Peyer's patch (tissue), 4 donors: ENCODE results near the gene PDIK1L. TPM values are rescaled to one million over a fixed set of nuclear protein-coding genes. Genes with fewer than 3 reads are reported as not detected.

Experiments
- DNase-seq, 3 donors: peaks; one replicate each; pipeline ENCODE4 v3.0.0-alpha.2; 2017 to 2019
- H3K27ac ChIP-seq, 4 donors: fragments of 200-600 bp; sonication (generic); one replicate each; pipeline ENCODE4 v1.5.1; 2016 to 2019
- H3K27me3 ChIP-seq, 2 donors: fragments of 200-600 bp; sonication (generic); one replicate each; pipeline ENCODE4 v1.5.1; 2019
- H3K36me3 ChIP-seq, 3 donors: fragments of 200-600 bp; sonication (generic); one replicate each; pipeline ENCODE4 v1.5.1; 2016 to 2019
- H3K4me1 ChIP-seq, 4 donors: fragments of 200-600 bp; sonication (generic); one replicate each; pipeline ENCODE4 v1.5.1; 2016 to 2019
- H3K4me3 ChIP-seq, 4 donors: fragments of 200-600 bp; sonication (generic); 1 replicate in 3 of 4; 2 replicates in 1 of 4; pipeline ENCODE4 v1.5.1; 2016 to 2019; ENCODE audit warnings: mild to moderate bottlenecking in 1 of 4
- H3K9me3 ChIP-seq, 4 donors: fragments of 200-600 bp; sonication (generic); one replicate each; pipeline ENCODE4 v1.5.1; 2016 to 2019; ENCODE audit warnings: mild to moderate bottlenecking in 1 of 4
- CTCF ChIP-seq, 6 experiments: fragments of 450-650 bp in 4 of 6; fragments of 200-600 bp in 2 of 6; sonication (generic) in 1 of 6; IDR thresholded peaks; one replicate each; pipeline ENCODE4 v1.5.1; 2017 to 2019; ENCODE audit warnings: antibody characterized with exemption in 6 of 6, mild to moderate bottlenecking in 3 of 6, moderate library complexity in 1 of 6
- POLR2A ChIP-seq, 2 donors: fragments of 450-650 bp; IDR thresholded peaks; one replicate each; pipeline ENCODE4 v1.5.1; 2017; ENCODE audit warnings: antibody characterized with exemption in 2 of 2, mild to moderate bottlenecking in 2 of 2, moderate library complexity in 2 of 2
- total RNA-seq, 4 donors: library from RNA; depleted of rRNA; stranded (reverse); fragments of >200 nt; gene quantifications; one replicate each; pipeline ENCODE4 v1.1.0, GENCODE V29; 2016

Gene PDIK1L
- total RNA-seq, 4 donors from 2014 or later = 8.3 to 13.2 (median 12.4) TPM

GRCh38 chr1:26158908-26159742, 47.5 kb downstream of the PDIK1L start, which contains the start of gene FAM110D:
Gene FAM110D (plus strand): TSS chr1:26159079. CDS start chr1:26161292, 2,213 bp downstream.
- peaks cover 3 to 18% (median 8%) of the 10 kb centered on the region in 4 donors for H3K4me1 ChIP-seq
- no peak for TF ChIP-seq CTCF (IDR thresholded peaks at IDR 0.05)
- TF ChIP-seq POLR2A (IDR thresholded peaks at IDR 0.05) = no peak
- H3K9me3 ChIP-seq = no peaks in the 10 kb centered on the region
- no peak within 1 kb of the TSS for H3K27ac ChIP-seq
- DNase-seq = peak in 1 of 3 donors; percentile 29
- H3K36me3 ChIP-seq = no peaks in the 10 kb centered on the region
- H3K27me3 ChIP-seq = peaks cover 0 to 10% of the 10 kb centered on the region in 2 donors
- peak within 1 kb of the TSS in 2 of 4 donors; percentile 11 to 16 for H3K4me3 ChIP-seq

- H3K36me3 ChIP-seq = no peaks in the 10 kb centered on the region
- H3K9me3 ChIP-seq = no peaks in the 10 kb centered on the region
- no peak for DNase-seq
- TF ChIP-seq POLR2A (IDR thresholded peaks at IDR 0.05) (no peak), CTCF (IDR thresholded peaks at IDR 0.05) (no peak)
- peaks cover 0 to 10% of the 10 kb centered on the region in 2 donors for H3K27me3 ChIP-seq
- peaks cover 3 to 18% (median 10%) of the 10 kb centered on the region in 4 donors for H3K4me1 ChIP-seq
- peak overlapping the region in 1 of 4 donors; percentile 16 for H3K4me3 ChIP-seq
- no peak overlapping the region for H3K27ac ChIP-seq
Measured at GRCh38 chr1:26159743-26160039, 48.1 kb downstream of the PDIK1L start.

GRCh38 chr1:26160527-26161414, 49.1 kb downstream of the PDIK1L start:
- H3K27me3 ChIP-seq = peaks cover 0 to 10% of the 10 kb centered on the region in 2 donors
- peak overlapping the region in 1 of 4 donors; percentile 3 for H3K27ac ChIP-seq
- H3K4me3 ChIP-seq = peak overlapping the region; percentile 24 to 59 (median 52)
- DNase-seq = no peak
- peaks cover 3 to 18% (median 10%) of the 10 kb centered on the region in 4 donors for H3K4me1 ChIP-seq
- no peaks in the 10 kb centered on the region for H3K36me3 ChIP-seq
- no peaks in the 10 kb centered on the region for H3K9me3 ChIP-seq
- no peak for TF ChIP-seq POLR2A (IDR thresholded peaks at IDR 0.05)
- TF ChIP-seq CTCF (IDR thresholded peaks at IDR 0.05) = no peak

- peaks cover 3 to 18% (median 10%) of the 10 kb centered on the region in 4 donors for H3K4me1 ChIP-seq
- H3K27me3 ChIP-seq = peaks cover 0 to 8% of the 10 kb centered on the region in 2 donors
- peak overlapping the region; percentile 24 to 59 (median 52) for H3K4me3 ChIP-seq
- TF ChIP-seq CTCF (IDR thresholded peaks at IDR 0.05) (peak in 2 of 6 experiments; percentile 14 to 37), POLR2A (IDR thresholded peaks at IDR 0.05) (no peak)
- no peaks in the 10 kb centered on the region for H3K36me3 ChIP-seq
- DNase-seq = peak in 1 of 3 donors; percentile 65
- H3K27ac ChIP-seq = no peak overlapping the region
- H3K9me3 ChIP-seq = no peaks in the 10 kb centered on the region
Measured at GRCh38 chr1:26161415-26162219, 50.0 kb downstream of the PDIK1L start.

GRCh38 chr1:26162220-26162709, 50.6 kb downstream of the PDIK1L start:
- H3K27me3 ChIP-seq = peaks cover 0 to 5% of the 10 kb centered on the region in 2 donors
- H3K4me3 ChIP-seq = peak overlapping the region; percentile 24 to 59 (median 52)
- no peaks in the 10 kb centered on the region for H3K36me3 ChIP-seq
- DNase-seq = no peak
- peaks cover 3 to 18% (median 10%) of the 10 kb centered on the region in 4 donors for H3K4me1 ChIP-seq
- no peak for TF ChIP-seq CTCF (IDR thresholded peaks at IDR 0.05)
- no peak for TF ChIP-seq POLR2A (IDR thresholded peaks at IDR 0.05)
- H3K27ac ChIP-seq = no peak overlapping the region
- no peaks in the 10 kb centered on the region for H3K9me3 ChIP-seq
